Measurements from ENCODE around the gene FASTK. TPM values are rescaled to one million over a fixed set of nuclear protein-coding genes. Genes with fewer than 3 reads are reported as not detected.
A peak's percentile ranks its signal among the peaks of the same experiment; 100 is the strongest.

FASTK gene
- total RNA-seq, 1 experiment from 2014 or later, result 86.4 TPM

- H3K4me1 ChIP-seq (ENCODE audit: control insufficient read depth in 1 of 2, insufficient read depth in 2 of 2, low read length in 2 of 2), result peaks cover 35 to 65% of the 10 kb centered on the region in 2 experiments
- no peak for DNase-seq (ENCODE audit: low read depth, low spot score)
These were observed 2.6 kb upstream of the FASTK start, which contains the start of gene TMUB1 for GRCh38 chr7:151083071-151083823. TSS of gene TMUB1 (minus strand) at chr7:151083493. CDS start at chr7:151082563, 930 bp downstream.

GRCh38 chr7:151082141-151083070 lies 1.8 kb upstream of the FASTK start:
- TF ChIP-seq ZNF274 (IDR thresholded peaks at IDR 0.05; ENCODE audit: low read depth, low read length), result no peak
- no peak for TF ChIP-seq YY1 (IDR thresholded peaks at IDR 0.05; ENCODE audit: extremely low read depth, insufficient replicate concordance, low read depth, low read length)
- no peak for TF ChIP-seq ELF1 (IDR thresholded peaks at IDR 0.05; ENCODE audit: borderline replicate concordance, low read depth)
- TF ChIP-seq POLR2A (IDR thresholded peaks at IDR 0.05; ENCODE audit: borderline replicate concordance, extremely low read depth, insufficient read depth, insufficient read length), result no peak

More at GRCh38 chr7:151083071-151083823, 2.6 kb upstream of the FASTK start, which contains the start of gene TMUB1:
- H3K9me2 ChIP-seq (ENCODE audit: insufficient read depth), result no peaks in the 10 kb centered on the region
- ChIA-PET CTCF (interaction anchor here (0.9 kb wide), 1 partner anchor 74 kb away, joined by 3 read pairs; no protein-coding TSS in a partner anchor), POLR2A (interaction anchor here (1.0 to 2.5 kb wide), 2 partner anchors 21 to 22 kb away, joined by 3 to 11 read pairs; no protein-coding TSS in a partner anchor), RAD21 (ENCODE audit: low non-redundant PET in 1 of 2, low total read pairs in 2 of 2, uncharacterized antibody in 2 of 2, unreplicated experiment in 2 of 2) (interaction anchor here in 1 of 2 experiments (0.7 kb wide), 1 partner anchor 117 kb away, joined by 3 read pairs; no protein-coding TSS in a partner anchor)
- ATAC-seq, result peak; percentile 43
- H3K4me2 ChIP-seq (ENCODE audit: low read length), result peak within 1 kb of the TSS; percentile 94
- H3K27me3 ChIP-seq (ENCODE audit: insufficient read depth, low read length), result no peaks in the 10 kb centered on the region
- H3K79me2 ChIP-seq (ENCODE audit: insufficient read depth, low read length), result peaks cover 57% of the 10 kb centered on the region
- peak within 1 kb of the TSS; percentile 90 to 94 for H3K4me3 ChIP-seq (replicated peaks in 1 of 2; ENCODE audit: low read depth in 1 of 2, low read length in 2 of 2)
- peak within 1 kb of the TSS; percentile 100 for H3K9ac ChIP-seq (ENCODE audit: low read length)
- H3K27ac ChIP-seq (ENCODE audit: low read depth, low read length), result peak within 1 kb of the TSS; percentile 94
- H3K9me3 ChIP-seq (ENCODE audit: control insufficient read depth in 1 of 2, insufficient read depth in 1 of 2, low read depth in 1 of 2, low read length in 2 of 2), result no peaks in the 10 kb centered on the region
- BruUV-seq (replicated peaks), result no TSS peak
- H2AFZ ChIP-seq (ENCODE audit: low read depth, low read length, poor library complexity, severe bottlenecking), result no peak within 1 kb of the TSS
- H4K20me1 ChIP-seq (ENCODE audit: insufficient read depth), result no peaks in the 10 kb centered on the region
- no peak for TF ChIP-seq JUND (IDR thresholded peaks at IDR 0.05)
- TF ChIP-seq POLR2A (IDR thresholded peaks at IDR 0.05; ENCODE audit: borderline replicate concordance, extremely low read depth, insufficient read depth, insufficient read length), result no peak
- TF ChIP-seq ZNF274 (IDR thresholded peaks at IDR 0.05; ENCODE audit: low read depth, low read length), result no peak
- no peak for TF ChIP-seq EGR1 (IDR thresholded peaks at IDR 0.05; ENCODE audit: low read depth)
- peak; percentile 31; the same call in 1 of the 2 replicates for TF ChIP-seq POLR2AphosphoS5 (IDR thresholded peaks at IDR 0.05; ENCODE audit: low read depth, low read length)
- intact Hi-C loops (cut with micrococcal nuclease), result loop anchor here (1.0 kb wide), 1 partner anchor 21 kb away; no protein-coding TSS in a partner anchor
- no peaks in the 10 kb centered on the region for H3K36me3 ChIP-seq (ENCODE audit: control insufficient read depth in 1 of 2, insufficient read depth in 2 of 2, low read length in 2 of 2)

More at GRCh38 chr7:151082141-151083070, 1.8 kb upstream of the FASTK start:
- BruUV-seq (replicated peaks), result no TSS peak
- H3K27ac ChIP-seq (ENCODE audit: low read depth, low read length), result peak overlapping the region; percentile 94
- peaks cover 48% of the 10 kb centered on the region for H3K79me2 ChIP-seq (ENCODE audit: insufficient read depth, low read length)
- no peak for DNase-seq (ENCODE audit: low read depth, low spot score)
- H3K9me3 ChIP-seq (ENCODE audit: control insufficient read depth in 1 of 2, insufficient read depth in 1 of 2, low read depth in 1 of 2, low read length in 2 of 2), result no peaks in the 10 kb centered on the region
- no peak overlapping the region for H2AFZ ChIP-seq (ENCODE audit: low read depth, low read length, poor library complexity, severe bottlenecking)
- CTCF ChIA-PET, result interaction anchor here (0.9 kb wide), 1 partner anchor 73 kb away, joined by 3 read pairs; no protein-coding TSS in a partner anchor
- peaks cover 33 to 59% of the 10 kb centered on the region in 2 experiments for H3K4me1 ChIP-seq (ENCODE audit: control insufficient read depth in 1 of 2, insufficient read depth in 2 of 2, low read length in 2 of 2)
- no peaks in the 10 kb centered on the region for H4K20me1 ChIP-seq (ENCODE audit: insufficient read depth)
- no peak for ATAC-seq
- H3K4me3 ChIP-seq (replicated peaks in 1 of 2; ENCODE audit: low read depth in 1 of 2, low read length in 2 of 2), result peak overlapping the region; percentile 90 to 94
- H3K36me3 ChIP-seq (ENCODE audit: control insufficient read depth in 1 of 2, insufficient read depth in 2 of 2, low read length in 2 of 2), result no peaks in the 10 kb centered on the region
- H3K9me2 ChIP-seq (ENCODE audit: insufficient read depth), result no peaks in the 10 kb centered on the region
- POLR2A ChIA-PET, result interaction anchor here (1.0 to 2.5 kb wide), 2 partner anchors 20 to 21 kb away, joined by 3 to 11 read pairs; no protein-coding TSS in a partner anchor
- peak overlapping the region; percentile 100 for H3K9ac ChIP-seq (ENCODE audit: low read length)
- peak overlapping the region; percentile 94 for H3K4me2 ChIP-seq (ENCODE audit: low read length)
- RAD21 ChIA-PET (ENCODE audit: low non-redundant PET in 1 of 2, low total read pairs in 2 of 2, uncharacterized antibody in 2 of 2, unreplicated experiment in 2 of 2), result interaction anchor here in 1 of 2 experiments (0.7 kb wide), 1 partner anchor 116 kb away, joined by 3 read pairs; no protein-coding TSS in a partner anchor
- intact Hi-C loops (cut with micrococcal nuclease), result loop anchor here (1.0 kb wide), 1 partner anchor 20 kb away; no protein-coding TSS in a partner anchor
- H3K27me3 ChIP-seq (ENCODE audit: insufficient read depth, low read length), result no peaks in the 10 kb centered on the region

Data from HCT116 (cell line).